Stimulated activated CD4-positive, alpha-beta T cell treated with anti-CD3 and anti-CD28 coated beads, Interleukin-15, amount 100 ng/mL, for 48 hours (primary cell): ENCODE data around the gene RAB25.

Experiments
- DNase-seq, 2 donors: peaks; one replicate each; pipeline ENCODE4 v3.0.0-alpha.2; 2020; ENCODE audit warnings: low read depth in 2 of 2

RAB25 gene

DNA sequence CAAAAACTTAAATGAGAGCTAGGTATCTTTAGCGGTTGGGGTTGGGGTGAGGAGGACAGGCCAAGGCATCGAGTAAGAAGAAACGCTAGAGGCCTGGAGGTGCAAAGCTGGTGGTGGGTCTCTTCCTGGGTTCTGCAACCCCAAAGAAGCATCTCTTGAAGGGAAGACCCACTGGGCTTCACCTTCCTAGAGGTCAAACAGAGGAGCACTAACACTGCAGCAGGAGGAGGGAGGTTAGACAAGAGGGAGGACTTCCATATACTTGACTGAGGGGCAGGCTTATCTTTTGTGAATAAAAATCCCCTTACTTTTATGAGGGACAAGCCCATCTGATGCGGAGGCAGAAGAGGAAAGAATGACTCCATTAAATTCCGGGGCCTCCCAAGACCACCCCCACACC, 18.8 kb downstream of the RAB25 start:
- no peak for DNase-seq

DNA sequence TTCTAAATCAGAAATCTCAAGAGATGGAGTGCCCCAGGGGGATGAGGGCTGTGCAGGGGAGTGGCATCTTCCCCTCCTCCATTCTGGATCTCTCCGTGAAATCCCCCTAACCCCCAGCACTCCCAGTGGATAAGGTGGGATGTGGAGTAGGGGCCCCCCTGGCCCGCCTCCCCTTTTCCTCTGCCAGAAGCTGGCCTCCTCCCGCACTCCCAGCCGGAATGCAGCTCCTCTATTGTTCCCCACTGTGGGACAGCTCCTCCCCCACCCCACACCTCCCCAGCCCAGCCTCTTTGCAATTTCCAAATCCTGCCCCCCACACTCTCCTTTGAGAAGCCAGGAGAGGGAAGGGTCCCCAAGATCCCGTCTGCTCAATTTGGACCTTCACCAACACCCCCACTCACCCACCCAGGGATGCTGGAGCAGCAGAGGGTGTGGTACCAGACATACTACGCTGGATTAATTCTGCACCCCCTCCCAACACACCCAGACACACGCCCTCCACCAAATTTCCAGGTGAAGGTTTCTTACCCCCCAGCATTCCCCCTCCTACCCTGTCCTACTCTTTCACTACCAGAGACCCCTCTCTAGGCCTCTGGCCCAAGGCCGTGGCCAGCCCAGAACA, 19.4 kb downstream of the RAB25 start:
- no peak for DNase-seq

DNA sequence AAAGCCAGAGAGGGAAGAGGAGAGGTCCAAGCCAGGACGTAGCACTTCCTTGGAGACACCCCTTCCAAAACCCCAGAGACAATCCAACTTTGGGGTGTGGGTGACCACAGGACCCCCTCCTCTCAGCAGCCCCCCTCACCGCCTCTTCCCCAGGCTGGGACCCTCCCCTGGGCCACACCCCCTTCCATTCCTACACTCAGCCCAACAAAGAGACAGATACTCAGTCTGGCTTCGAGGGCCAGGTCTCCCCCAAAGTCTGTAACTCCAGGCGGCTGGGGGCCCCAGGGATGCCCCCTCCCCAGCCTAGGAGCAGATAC, 19.9 kb downstream of the RAB25 start:
- no peak for DNase-seq

DNA sequence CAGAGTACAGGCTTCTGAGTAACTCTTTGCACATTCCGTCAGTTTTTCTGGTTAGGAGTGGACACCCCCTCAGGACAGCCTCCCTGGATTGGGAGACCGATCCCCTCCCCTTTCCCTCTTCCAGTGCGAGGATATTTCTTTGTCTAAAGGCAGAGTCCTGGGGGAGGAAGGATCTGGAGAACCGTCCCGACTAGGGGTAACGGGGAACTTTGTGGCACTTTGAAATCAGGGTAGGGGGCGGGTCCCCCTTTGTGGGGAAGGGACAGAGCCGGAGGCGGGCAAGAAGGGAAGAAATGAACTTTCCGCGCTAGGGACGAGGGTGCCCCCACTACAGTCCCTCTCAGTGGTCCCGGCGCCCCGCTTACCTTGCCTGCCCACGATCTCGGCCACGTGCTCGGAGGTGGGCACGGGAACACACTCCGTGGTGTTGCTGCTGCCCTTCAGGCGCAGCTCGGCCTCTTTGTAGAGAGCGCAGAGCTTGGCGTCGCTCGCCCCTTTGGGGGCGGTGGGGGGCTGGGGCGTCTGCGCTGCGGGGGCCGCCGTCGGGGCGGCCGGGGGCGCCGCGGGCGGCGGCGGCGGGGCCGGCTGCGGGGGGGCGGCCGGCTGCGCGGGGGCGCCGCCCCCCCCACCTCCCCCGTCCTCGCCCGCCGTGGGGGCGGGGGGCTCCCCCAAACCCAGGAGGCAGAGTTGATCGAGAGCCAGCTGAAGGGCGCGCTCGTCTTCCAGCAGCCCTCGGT, 20.4 kb downstream of the RAB25 start:
- DNase-seq: no peak

DNA sequence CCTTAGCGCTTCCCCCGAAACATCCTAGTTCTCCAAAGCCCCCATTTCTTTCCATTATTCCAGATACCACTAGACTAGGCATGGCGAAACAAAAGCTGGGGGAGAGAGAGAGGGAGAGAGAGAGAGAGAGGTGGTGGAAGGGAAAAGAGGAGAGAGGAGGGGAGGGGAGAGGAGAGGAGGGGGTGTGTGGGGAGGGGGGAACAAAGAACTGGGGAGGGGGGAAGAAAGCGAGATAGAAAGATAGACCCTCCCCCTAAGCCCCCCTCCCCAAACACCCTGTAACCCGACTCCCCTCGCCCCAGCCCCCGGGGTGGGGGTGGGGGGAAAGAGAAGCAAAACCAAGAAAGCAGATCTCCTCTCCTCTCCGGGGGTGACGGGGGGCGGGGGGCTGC, 21.0 kb downstream of the RAB25 start:
- no peak for DNase-seq

DNA sequence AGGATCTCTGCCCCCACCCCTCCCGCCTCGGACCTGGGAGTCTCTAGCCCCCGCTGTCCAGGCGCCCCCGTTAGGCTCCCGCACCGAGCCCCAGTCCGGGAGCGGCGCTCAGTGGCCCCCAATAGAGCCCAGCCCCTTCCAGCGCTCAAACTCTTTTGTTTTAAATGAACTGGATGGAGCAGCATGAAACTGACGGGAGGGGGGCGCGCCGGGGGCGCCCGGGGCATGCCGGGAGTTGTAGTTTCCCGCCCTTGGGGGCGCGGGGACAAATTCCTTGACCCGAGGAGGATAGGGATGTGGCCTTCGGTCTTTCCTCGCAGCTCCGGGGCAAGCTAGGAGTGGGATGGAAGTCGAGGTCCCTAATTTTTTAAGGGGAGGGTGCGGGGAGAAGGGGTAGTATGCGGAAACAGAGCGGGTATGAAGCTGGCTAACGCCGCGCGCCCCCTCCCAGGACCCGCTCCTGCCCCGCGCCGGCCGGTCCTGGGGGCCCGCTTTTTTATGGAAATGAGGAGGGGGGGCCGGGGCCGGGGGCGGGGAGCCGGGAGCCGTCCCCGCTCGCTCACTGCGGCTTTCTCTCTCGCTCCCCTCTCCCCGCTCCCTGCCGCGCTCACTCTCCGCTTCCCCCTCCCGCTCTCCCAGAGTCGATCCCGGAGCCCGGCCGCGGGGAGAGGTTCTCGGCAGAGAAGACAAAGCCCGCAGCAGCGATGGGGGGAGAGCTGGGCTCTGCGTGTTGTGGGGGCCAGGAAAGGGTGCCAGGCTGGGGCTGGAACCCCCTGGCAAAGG, 21.5 kb downstream of the RAB25 start, which contains the start of gene MEX3A:
Gene MEX3A (minus strand): TSS at position 157 of the 783 bp plus-strand sequence. CDS start 467 bp downstream, outside the sequence.
- peak in 1 of 2 donors; percentile 38 for DNase-seq

DNA sequence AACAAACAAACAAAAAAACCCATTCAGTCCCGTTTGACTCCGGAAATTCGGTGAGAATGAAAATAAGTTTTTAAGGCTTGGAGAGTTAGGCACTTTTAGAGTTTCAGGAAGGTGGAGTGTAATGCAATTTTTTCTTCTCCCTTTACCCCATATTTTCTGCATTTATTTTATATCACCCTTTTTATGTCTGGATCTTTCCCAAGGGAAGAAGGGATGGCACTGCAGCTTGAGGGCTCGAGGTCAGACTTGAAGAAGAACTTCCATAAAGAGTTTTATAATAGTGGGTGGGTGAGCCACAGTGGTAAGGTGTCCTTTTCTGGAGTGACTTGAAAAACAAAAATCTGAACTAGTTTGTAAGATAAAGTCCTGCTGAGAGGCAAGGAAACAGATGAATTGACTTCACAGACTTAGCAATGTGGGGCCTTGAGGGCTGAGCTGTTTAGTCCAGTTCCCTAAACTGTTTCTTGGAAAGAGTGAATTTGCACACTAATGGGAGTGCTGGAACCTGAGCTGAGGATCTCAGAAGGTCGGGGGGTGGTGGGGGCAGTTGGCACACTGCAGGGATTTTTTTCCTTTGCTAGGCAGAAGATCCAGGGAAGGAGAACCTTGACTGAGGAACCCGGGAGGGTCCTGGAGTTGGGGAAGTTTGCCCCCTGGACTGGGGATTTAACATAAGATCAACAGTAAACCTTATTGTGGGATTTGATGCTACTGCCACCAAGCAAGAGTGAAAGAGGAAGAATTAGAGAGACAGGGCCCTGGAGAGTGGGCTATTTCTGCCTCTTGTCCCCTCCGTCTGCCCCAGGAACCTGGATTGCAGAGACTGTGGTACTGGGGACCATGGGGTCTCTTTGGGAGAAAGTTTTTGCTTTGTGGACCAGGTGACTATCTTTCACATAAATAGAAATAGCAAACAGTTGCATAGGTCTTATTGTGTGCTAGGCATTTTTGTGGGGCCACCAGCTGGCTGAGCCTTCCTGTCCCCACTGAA, 23.1 kb downstream of the RAB25 start:
- DNase-seq: no peak

DNA sequence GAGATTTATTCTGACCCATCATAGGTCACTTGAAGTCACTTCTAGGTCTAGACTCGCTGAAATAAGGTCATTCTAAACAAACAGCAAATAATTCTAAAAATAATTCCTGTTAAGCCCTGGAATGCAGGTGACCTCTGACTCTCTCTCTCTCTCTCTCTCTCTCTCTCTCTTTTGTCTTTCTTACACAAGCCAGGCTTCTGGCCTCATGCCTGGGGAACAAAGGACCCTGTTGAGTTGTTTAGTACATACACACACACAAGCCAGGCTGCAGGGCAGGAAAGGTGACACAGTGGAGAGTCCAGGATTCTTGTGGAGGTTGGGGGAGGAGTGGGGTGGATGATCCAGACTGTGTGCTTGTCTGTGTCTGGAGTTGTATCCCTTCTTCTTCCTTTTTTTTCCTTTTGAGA, 25.3 kb downstream of the RAB25 start:
- DNase-seq: no peak

DNA sequence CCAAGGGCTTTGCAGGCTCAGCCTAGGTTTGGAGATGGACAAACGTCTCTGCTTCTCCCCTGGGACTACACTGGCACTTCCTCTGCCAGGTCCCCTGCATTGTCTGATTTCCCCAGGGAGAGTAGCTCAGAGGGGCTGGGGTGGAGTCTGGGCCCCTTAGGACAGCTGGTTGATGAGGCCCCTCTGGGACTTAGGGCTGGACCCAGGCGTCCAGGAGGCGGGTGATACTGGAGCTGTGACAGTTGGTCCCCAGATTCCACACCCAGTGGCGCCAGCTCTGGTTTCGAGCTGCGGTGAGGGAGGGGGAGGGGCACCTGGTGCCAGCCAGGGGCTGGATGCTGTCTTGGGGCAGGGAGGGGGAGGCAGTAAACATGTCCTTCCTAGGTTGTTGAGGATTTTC, 28.7 kb downstream of the RAB25 start:
- DNase-seq: no peak

DNA sequence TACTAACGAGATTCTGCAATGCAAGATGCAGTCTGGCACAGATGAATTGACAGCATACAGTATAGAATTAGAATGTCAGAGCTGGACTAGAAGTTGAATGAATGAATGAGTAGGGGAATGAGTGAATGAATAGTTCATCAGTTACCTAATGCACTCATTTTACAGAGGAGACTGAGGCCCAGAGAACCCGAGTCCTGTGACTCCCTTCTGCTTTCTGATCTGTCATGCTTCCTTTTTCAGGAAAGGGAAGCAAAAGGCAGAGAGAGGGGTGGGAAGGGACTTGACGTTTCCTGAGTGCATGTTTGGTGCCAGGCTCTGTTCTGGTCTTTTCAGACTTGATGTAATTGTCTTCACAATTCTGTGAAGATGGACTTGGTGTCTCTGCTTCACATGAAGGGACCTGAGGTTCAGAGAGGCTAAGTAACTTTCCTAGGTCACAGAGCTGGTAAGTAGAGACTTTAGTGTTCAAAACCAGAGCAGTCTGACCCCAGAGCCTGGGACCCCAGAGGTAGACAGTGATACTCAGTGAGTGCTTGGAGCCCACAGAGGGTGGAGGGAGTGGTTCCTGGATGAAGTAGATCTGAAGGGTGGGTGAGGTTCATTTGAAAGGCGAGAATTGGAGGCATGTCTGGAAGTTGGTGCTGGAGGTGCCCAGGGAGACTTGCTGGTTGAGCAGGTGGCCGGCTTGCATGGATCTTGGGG, 29.3 kb downstream of the RAB25 start:
- DNase-seq: no peak

DNA sequence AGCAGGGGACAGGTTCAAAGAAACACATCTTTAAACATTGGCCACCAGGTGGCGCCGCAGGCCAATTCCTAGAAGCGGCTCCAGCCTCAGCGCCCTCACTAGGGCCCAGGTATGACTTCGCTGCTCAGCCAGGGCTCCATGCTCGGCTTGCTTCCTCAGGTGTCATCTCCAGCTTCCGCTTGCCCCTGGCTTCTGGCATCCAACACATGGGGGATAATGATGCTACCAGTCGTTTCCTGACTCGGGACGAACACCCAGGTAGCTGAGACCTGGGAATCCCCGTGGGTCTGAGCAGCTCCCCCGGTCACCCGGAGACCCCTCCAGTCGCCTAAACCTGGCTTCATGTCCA, 29.9 kb downstream of the RAB25 start:
- DNase-seq: peak; percentile 82 to 86

DNA sequence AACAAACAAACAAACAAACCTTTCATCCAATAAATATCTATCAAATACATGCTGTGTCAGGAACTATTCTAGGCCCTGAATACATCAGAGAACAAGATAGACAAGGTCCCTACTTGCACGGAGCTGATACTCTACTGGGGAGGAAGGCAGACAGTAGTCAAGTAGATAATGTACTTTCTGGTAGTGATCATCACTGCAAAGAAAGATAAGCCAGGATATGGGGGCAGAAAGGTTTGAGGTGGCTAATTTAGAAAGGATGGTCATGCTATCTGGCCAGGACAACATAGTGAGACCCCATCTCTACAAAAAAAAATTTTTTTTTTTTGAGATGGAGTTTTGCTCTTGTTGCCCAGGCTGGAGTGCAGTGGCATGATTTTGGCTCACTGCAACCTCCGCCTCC, 30.6 kb downstream of the RAB25 start:
- DNase-seq: no peak

DNA sequence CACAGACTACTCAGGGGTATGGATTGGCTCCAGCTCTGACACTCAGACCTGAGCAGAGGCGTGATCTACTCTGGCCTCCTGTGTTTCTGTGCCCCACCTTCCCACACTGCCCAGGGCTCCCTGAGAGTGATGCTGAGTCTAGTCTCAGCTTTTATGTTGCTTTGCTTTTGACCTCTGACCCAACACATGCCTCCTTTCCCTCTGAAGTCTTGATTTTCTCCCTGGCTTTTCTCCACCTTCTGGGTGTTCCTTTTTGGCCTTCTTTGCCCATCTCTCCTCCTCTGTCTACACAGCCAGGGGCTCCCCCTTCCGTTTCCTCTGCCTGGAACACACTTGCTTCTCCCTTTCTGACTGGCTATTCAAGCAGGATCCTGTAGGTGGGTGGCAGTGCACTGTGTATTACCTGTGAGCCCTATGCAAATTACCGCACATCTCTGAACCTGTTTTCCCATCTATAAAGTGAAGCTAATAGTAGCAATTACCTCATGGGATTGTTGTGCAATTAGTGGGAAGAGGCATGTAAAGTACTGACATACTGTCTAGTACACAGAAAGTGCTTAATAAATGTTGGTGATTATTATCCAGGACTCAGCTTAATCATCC, 35.0 kb downstream of the RAB25 start:
- DNase-seq: no peak

DNA sequence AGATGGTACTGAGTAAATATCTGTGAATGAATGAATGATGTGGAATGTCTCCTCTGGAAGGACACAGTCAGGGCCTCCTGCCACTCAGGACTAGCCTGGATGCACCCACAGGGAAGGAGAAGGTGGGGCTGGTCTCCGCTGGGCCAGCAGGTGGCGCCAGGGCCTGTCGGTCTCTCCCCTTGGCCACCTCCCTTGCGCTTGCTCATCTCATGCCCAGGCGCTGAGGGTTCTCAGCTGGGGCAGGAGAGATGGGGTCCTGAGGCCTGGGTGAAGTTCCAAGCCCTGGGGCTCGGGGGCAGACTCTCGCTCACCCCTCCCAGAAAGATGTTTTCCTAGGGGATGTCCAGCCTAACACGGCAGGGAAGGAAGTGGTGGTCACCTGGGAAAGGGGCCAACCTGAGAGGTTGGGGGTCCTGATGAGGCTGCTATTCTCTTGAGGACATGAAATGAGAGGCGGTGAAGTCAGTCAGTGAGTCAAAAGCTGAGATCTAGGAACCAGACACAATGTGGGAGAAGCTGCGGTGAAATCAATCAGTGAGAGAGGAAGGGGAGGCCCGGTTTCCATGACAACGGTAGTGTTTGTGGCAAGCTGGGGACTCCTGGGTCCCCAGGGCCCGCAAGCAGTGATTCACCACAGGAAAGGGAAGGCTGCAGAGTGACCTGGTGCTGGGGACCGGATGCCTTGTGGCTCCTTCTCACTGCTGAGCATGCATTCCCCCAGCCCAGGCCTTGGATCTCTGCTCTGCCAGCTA, 35.9 kb downstream of the RAB25 start:
- peak; percentile 90 to 93 for DNase-seq

DNA sequence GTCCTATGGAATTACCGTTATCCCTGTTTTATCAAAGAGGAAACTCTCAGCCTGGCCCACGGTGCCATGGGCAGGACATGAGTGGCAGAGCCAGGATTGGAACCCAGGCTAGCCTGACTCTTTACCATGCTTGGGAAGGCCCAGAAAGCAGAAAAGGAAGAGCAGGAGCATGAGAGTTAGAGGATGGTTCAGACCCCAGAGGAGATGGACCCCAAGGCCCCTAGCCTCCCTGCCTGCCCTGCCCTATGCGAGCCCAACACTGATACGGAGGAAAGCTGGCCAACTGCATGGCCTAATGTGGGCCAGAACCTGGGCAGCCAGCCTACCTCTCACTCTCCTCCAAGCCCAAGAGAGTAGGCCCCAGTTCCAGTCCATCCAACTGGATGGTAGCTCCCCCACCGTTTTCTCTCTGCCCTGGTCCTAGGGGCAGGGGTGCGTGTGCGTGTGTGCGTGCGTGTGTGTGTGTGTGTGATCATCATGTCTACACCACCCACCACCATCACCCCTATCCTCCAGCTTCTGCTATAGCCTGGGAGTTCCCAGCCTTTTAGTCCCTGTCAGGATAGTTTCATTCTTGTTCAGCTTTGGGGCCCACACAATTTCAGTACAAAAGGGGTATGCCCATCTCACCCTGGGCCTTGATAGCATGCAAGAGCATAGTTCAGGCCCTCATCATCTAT, 36.7 kb downstream of the RAB25 start:
- peak; percentile 40 to 49 for DNase-seq

DNA sequence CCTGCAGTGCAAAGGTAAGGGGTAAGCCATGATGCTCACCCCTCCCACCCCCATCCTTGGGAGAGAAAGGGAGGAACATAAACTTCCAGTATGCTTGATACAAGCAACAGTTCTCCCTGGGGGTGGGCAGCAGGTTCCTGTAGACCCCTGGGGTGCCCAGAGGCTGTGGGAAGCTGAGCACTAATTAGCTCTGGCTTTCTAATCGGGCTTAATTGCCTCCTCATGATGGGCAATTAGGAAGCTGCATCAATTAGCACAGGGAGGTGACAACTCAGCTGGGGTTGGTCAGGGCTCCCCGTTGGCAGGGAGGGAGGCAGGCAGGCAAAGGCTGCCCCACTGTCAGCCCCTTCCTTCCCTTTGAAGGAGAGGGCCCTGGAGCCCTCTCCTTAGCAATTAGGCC, 37.8 kb downstream of the RAB25 start:
- DNase-seq: no peak

DNA sequence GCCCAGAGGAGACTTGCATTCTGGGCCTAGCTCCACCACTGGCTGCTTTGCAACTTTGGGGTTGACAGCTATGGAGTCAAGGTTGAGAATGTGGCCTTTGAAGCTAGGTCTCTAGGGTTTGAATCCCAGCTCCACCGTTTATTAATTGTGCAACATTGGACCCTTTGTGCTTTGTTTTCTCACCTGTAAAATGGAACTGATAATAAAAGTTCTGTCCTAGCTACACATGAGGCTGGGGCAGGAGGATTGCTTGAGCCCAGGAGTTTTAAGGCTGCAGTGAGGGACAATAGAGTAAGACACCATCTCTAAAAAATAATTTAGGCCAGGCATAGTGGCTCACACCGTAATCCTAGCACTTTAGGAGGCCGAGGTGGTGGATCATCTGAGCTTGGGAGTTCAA, 38.3 kb downstream of the RAB25 start:
- no peak for DNase-seq

DNA sequence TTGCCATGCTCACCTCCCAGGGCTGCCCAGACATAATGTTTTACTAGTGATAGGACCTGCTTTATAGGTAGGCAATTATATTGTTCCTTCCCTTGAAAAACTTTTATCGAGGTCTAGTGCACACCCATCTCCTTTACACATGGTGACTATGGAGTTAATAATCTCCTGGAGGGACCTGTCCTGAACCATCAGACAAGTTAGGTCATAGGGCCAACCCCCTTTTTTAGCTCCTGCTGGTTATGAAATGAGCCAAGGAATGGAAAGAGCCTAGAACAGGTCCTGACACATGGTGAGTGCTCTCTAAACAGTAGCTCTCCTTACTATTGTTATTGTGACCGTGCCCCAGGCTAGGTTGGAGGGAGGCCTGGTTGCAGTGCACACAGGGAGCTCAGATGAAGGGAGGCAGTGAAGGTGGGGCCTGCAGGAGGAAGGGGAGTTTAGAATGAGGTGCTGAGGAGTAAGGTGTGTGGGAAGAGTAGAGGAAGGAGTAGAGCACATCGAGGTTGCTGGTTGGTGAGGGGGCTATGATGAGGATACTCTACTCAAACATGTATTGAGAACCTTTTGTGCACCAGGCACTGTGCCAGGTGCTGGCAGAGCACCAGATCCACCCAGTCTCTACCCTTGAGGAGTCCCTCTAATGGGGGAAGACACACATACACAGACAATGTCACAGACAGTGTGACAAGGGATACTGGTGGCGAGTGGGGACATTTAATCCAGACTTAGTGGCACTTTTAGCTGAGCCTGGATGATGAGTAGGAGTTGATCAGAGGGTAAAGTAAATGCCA, 39.4 kb downstream of the RAB25 start:
- DNase-seq: no peak

DNA sequence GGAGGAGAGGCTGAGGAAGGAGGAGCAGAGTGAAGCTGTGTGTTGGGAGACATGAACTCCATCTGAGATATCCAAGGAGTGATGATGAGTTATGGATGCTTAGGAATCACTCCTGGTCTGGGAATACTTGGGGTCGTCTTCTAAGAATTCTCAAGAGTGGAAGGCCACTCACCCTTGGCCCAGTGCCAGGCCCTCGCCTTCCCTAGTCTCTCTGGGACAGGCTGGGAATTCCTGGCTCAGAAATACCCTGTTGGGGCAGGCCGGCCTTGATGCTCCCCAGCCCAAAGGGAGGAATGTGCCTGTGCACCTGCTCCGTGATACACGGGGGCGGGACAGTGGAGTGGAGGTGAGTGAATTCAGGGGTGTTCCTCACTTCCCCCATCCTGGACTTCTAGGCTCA, 40.9 kb downstream of the RAB25 start:
- DNase-seq: no peak
